CD14-positive monocyte (primary cell): ENCODE data around the gene SMTNL1. TPM values are rescaled to one million over a fixed set of nuclear protein-coding genes. Genes with fewer than 3 reads are reported as not detected.

ENCODE experiments used
- DNase-seq, 3 donors: peaks; one replicate each; pipeline ENCODE4 v3.0.0-alpha.2; 2011 to 2022
- H2AFZ ChIP-seq: 2 replicates; pipeline ENCODE4 v1.6.0; 2012; ENCODE audit warnings: mild to moderate bottlenecking, low read depth, low read length, inconsistent platforms; ENCODE audit not compliant: insufficient read depth, poor library complexity, severe bottlenecking
- H3K27ac ChIP-seq, 2 donors: 1 replicate in 1 of 2; 2 replicates in 1 of 2; pipeline ENCODE4 v1.5.1; 2012 to 2013; ENCODE audit warnings: low read length in 2 of 2, control low read depth in 1 of 2, inconsistent platforms in 1 of 2, low read depth in 1 of 2, mild to moderate bottlenecking in 1 of 2
- H3K27me3 ChIP-seq, 2 donors: one replicate each; pipeline versions ENCODE4 v1.6.0 to v1.6.1; 2011 to 2013; ENCODE audit warnings: low read length in 2 of 2; ENCODE audit not compliant: control insufficient read depth in 2 of 2, insufficient read depth in 2 of 2
- H3K36me3 ChIP-seq, 2 donors: replicated peaks in 1 of 2; 1 replicate in 1 of 2; 2 replicates in 1 of 2; pipeline versions ENCODE4 v1.5.1 to v1.6.1; 2012 to 2013; ENCODE audit warnings: low read length in 2 of 2, control low read depth in 1 of 2, inconsistent platforms in 1 of 2, mild to moderate bottlenecking in 1 of 2; ENCODE audit not compliant: insufficient read depth in 2 of 2, control insufficient read depth in 1 of 2
- H3K4me1 ChIP-seq, 2 donors: 1 replicate in 1 of 2; 2 replicates in 1 of 2; pipeline versions ENCODE4 v1.5.1 to v1.6.1; 2012 to 2013; ENCODE audit warnings: low read length in 2 of 2, control low read depth in 1 of 2, inconsistent platforms in 1 of 2, mild to moderate bottlenecking in 1 of 2, moderate library complexity in 1 of 2; ENCODE audit not compliant: insufficient read depth in 2 of 2, control insufficient read depth in 1 of 2
- H3K4me2 ChIP-seq: replicated peaks from 2 replicates; pipeline ENCODE3; 2012; ENCODE audit warnings: low read length, moderate library complexity, mild to moderate bottlenecking; ENCODE audit not compliant: poor library complexity, severe bottlenecking; ENCODE audit errors: extremely low read depth
- H3K4me3 ChIP-seq, 3 experiments: fragments of 200-600 bp in 1 of 3; sonication (generic) in 1 of 3; replicated peaks in 1 of 3; 1 replicate in 2 of 3; 2 replicates in 1 of 3; pipeline ENCODE4 v1.5.1; 2011 to 2013; ENCODE audit warnings: low read length in 3 of 3, mild to moderate bottlenecking in 3 of 3, control low read depth in 2 of 3, low read depth in 2 of 3, inconsistent platforms in 1 of 3, moderate library complexity in 1 of 3
- H3K79me2 ChIP-seq: 2 replicates; pipeline ENCODE4 v1.6.0; 2012; ENCODE audit warnings: mild to moderate bottlenecking, control low read depth, inconsistent platforms, low read length, moderate library complexity; ENCODE audit not compliant: insufficient read depth
- H3K9ac ChIP-seq: 2 replicates; pipeline ENCODE4 v1.6.0; 2017; ENCODE audit warnings: low read length, mild to moderate bottlenecking; ENCODE audit not compliant: insufficient read depth, poor library complexity, severe bottlenecking
- H3K9me3 ChIP-seq, 2 donors: replicated peaks in 1 of 2; 1 replicate in 1 of 2; 2 replicates in 1 of 2; pipeline versions ENCODE4 v1.5.1 to v1.6.1; 2012 to 2013; ENCODE audit warnings: low read length in 2 of 2, control low read depth in 1 of 2; ENCODE audit not compliant: control insufficient read depth in 1 of 2, insufficient read depth in 1 of 2
- H4K20me1 ChIP-seq: 2 replicates; pipeline ENCODE4 v1.6.0; 2012; ENCODE audit warnings: mild to moderate bottlenecking, low read length, control low read depth, moderate library complexity; ENCODE audit not compliant: insufficient read depth
- H3K27ac Mint-ChIP-seq, 7 donors: one replicate each; pipeline ENCODE4 v1.8.0; 2020; ENCODE audit warnings: mild to moderate bottlenecking in 7 of 7, mixed read lengths in 7 of 7, moderate library complexity in 6 of 7, inconsistent platforms in 2 of 7
- H3K27me3 Mint-ChIP-seq, 3 donors: one replicate each; pipeline ENCODE4 v1.8.0; 2021 to 2022; ENCODE audit warnings: low read depth in 3 of 3, mild to moderate bottlenecking in 3 of 3, mixed read lengths in 3 of 3, moderate library complexity in 3 of 3, inconsistent platforms in 1 of 3
- H3K36me3 Mint-ChIP-seq, 2 donors: one replicate each; pipeline ENCODE4 v1.8.0; 2020; ENCODE audit warnings: mixed read lengths in 2 of 2, inconsistent platforms in 1 of 2, mild to moderate bottlenecking in 1 of 2
- H3K4me1 Mint-ChIP-seq: one replicate; pipeline ENCODE4 v1.8.0; 2020; ENCODE audit warnings: mild to moderate bottlenecking, mixed read lengths
- H3K4me3 Mint-ChIP-seq, 2 donors: one replicate each; pipeline ENCODE4 v1.8.0; 2020; ENCODE audit warnings: mild to moderate bottlenecking in 2 of 2, mixed read lengths in 2 of 2, moderate library complexity in 1 of 2
- H3K9me3 Mint-ChIP-seq, 7 donors: one replicate each; pipeline ENCODE4 v1.8.0; 2020 to 2022; ENCODE audit warnings: mixed read lengths in 7 of 7, mild to moderate bottlenecking in 6 of 7, moderate library complexity in 6 of 7, inconsistent platforms in 2 of 7
- CTCF ChIP-seq: fragments of 200-600 bp; IDR thresholded peaks from one replicate; pipeline ENCODE4 v1.8.0; 2022; ENCODE audit warnings: antibody characterized with exemption, mild to moderate bottlenecking
- WGBS: methylation state at CpG from one replicate; pipeline ENCODE4 v1.1.5; 2013; ENCODE audit warnings: missing lambda C conversion rate; ENCODE audit not compliant: insufficient coverage; 5-methylcytosine and 5-hydroxymethylcytosine counted together
- intact Hi-C, 2 donors: fragments of 100-400 bp; cut with micrococcal nuclease; formaldehyde crosslinking; loops; one replicate each; pipeline versions ENCODE4 v1.15.0 to v1.15.1; 2023
- polyA plus RNA-seq, 3 donors: library from polyadenylated mRNA; depleted of rRNA in 1 of 3; unstranded in 2 of 3; stranded (reverse) in 1 of 3; fragments of 300-500 nt in 2 of 3; fragments of >200 nt in 1 of 3; fragmentation: Illumina TruSeq in 2 of 3; gene quantifications; 1 replicate in 2 of 3; 2 replicates in 1 of 3; pipeline ENCODE4 v1.2.3, GENCODE V29; 2012 to 2021

The SMTNL1 gene
- polyA plus RNA-seq, 3 donors: not detected

- Mint-ChIP-seq H3K4me3 (peak overlapping the region; percentile 99), H3K27me3 (peaks cover 1 to 13% (median 6%) of the 10 kb centered on the region in 3 donors), H3K9me3 (peaks cover 0 to 3% (median 0%) of the 10 kb centered on the region in 7 donors), H3K27ac (peak overlapping the region in 5 of 7 donors; percentile 46 to 81 (median 56)), H3K4me1 (peaks cover 26% of the 10 kb centered on the region), H3K36me3 (peaks cover 0 to 3% of the 10 kb centered on the region in 2 donors)
- Histone ChIP-seq H3K4me1 (peaks cover 16 to 22% of the 10 kb centered on the region in 2 donors), H3K79me2 (peaks cover 19% of the 10 kb centered on the region), H3K27ac (no peak overlapping the region), H2AFZ (peak overlapping the region; percentile 96), H4K20me1 (no peaks in the 10 kb centered on the region), H3K9ac (peak overlapping the region; percentile 63), H3K36me3 (no peaks in the 10 kb centered on the region), H3K4me2 (peak overlapping the region; percentile 88), H3K9me3 (no peaks in the 10 kb centered on the region), H3K4me3 (peak overlapping the region; percentile 63 to 83 (median 80)), H3K27me3 (no peaks in the 10 kb centered on the region)
- intact Hi-C loops: loop anchor here in 1 of 2 donors (5.0 kb wide), 1 partner anchor 37 kb away; no protein-coding TSS in a partner anchor
- no peak for TF ChIP-seq CTCF
- whole genome bisulfite sequencing: under 1% methylated on average over 57 of the region's 57 CpGs
- peak; percentile 29 to 52 (median 50) for DNase-seq
Observed at GRCh38 chr11:57514538-57515331, 22.7 kb upstream of the SMTNL1 start.

GRCh38 chr11:57515332-57516060, 21.9 kb upstream of the SMTNL1 start, which contains the start of gene SLC43A1:
Gene SLC43A1 (minus strand): TSS chr11:57515702. CDS start chr11:57514111, 1,591 bp downstream.
- Histone ChIP-seq H3K9ac (peak within 1 kb of the TSS; percentile 63), H3K4me1 (peaks cover 16 to 22% of the 10 kb centered on the region in 2 donors), H3K36me3 (no peaks in the 10 kb centered on the region), H2AFZ (peak within 1 kb of the TSS; percentile 96), H3K4me2 (peak within 1 kb of the TSS; percentile 88), H4K20me1 (no peaks in the 10 kb centered on the region), H3K27ac (peak within 1 kb of the TSS in 1 of 2 donors; percentile 20), H3K4me3 (peak within 1 kb of the TSS; percentile 63 to 83 (median 80)), H3K9me3 (no peaks in the 10 kb centered on the region), H3K79me2 (peaks cover 19% of the 10 kb centered on the region), H3K27me3 (no peaks in the 10 kb centered on the region)
- intact Hi-C loops: loop anchor here in 1 of 2 donors (5.0 kb wide), 1 partner anchor 38 kb away; no protein-coding TSS in a partner anchor
- Mint-ChIP-seq H3K27me3 (peaks cover 1 to 13% (median 6%) of the 10 kb centered on the region in 3 donors), H3K36me3 (peaks cover 0 to 3% of the 10 kb centered on the region in 2 donors), H3K4me1 (peaks cover 26% of the 10 kb centered on the region), H3K27ac (peak within 1 kb of the TSS in 5 of 7 donors; percentile 46 to 81 (median 67)), H3K4me3 (peak within 1 kb of the TSS; percentile 99), H3K9me3 (peaks cover 0 to 3% (median 0%) of the 10 kb centered on the region in 7 donors)
- DNase-seq: no peak
- under 1% methylated on average over 62 of the region's 66 CpGs for WGBS
- no peak for TF ChIP-seq CTCF
